BE2C (cell line): ENCODE data around the gene CD2BP2.

Source experiments
- DNase-seq: peaks from one replicate; pipeline ENCODE4 v3.0.0-alpha.2; 2020
- H3K27me3 ChIP-seq: fragments of 250-450 bp; sonication (Bioruptor Pico); 2 replicates; pipeline ENCODE4 v1.5.1; 2020; ENCODE audit warnings: mild to moderate bottlenecking
- H3K36me3 ChIP-seq: fragments of 250-450 bp; sonication (Bioruptor Pico); 2 replicates; pipeline ENCODE4 v1.5.1; 2020; ENCODE audit warnings: mild to moderate bottlenecking
- H3K4me1 ChIP-seq: fragments of 250-450 bp; sonication (Bioruptor Pico); 2 replicates; pipeline ENCODE4 v1.5.1; 2020
- H3K4me3 ChIP-seq: 2 replicates; pipeline ENCODE4 v1.5.1; 2011; ENCODE audit warnings: low read depth, low read length
- H3K9me3 ChIP-seq: fragments of 250-450 bp; sonication (Bioruptor Pico); 2 replicates; pipeline ENCODE4 v1.5.1; 2020
- CTCF ChIP-seq: IDR thresholded peaks from 2 replicates; pipeline ENCODE4 v1.5.1; 2012; ENCODE audit warnings: mild to moderate bottlenecking, low read depth, low read length

The CD2BP2 gene

GRCh38 chr16:30369091-30369937, 14.2 kb upstream of the CD2BP2 start:
- TF ChIP-seq CTCF = no peak
- Histone ChIP-seq H3K4me3 (peak overlapping the region; percentile 90), H3K9me3 (no peaks in the 10 kb centered on the region), H3K4me1 (peaks cover 6% of the 10 kb centered on the region), H3K36me3 (peaks cover 15% of the 10 kb centered on the region), H3K27me3 (no peaks in the 10 kb centered on the region)
- DNase-seq = no peak

GRCh38 chr16:30368792-30369090, 13.6 kb upstream of the CD2BP2 start:
- Histone ChIP-seq H3K27me3 (no peaks in the 10 kb centered on the region), H3K36me3 (peaks cover 16% of the 10 kb centered on the region), H3K4me3 (peak overlapping the region; percentile 90), H3K4me1 (peaks cover 6% of the 10 kb centered on the region), H3K9me3 (no peaks in the 10 kb centered on the region)
- DNase-seq = no peak
- TF ChIP-seq CTCF = no peak

GRCh38 chr16:30368122-30368791, 13.1 kb upstream of the CD2BP2 start:
- peaks cover 16% of the 10 kb centered on the region for H3K36me3 ChIP-seq
- DNase-seq = no peak
- H3K27me3 ChIP-seq = no peaks in the 10 kb centered on the region
- H3K9me3 ChIP-seq = no peaks in the 10 kb centered on the region
- peak overlapping the region; percentile 90 for H3K4me3 ChIP-seq
- peaks cover 6% of the 10 kb centered on the region for H3K4me1 ChIP-seq
- TF ChIP-seq CTCF = no peak

GRCh38 chr16:30367349-30368009, 12.4 kb upstream of the CD2BP2 start:
- TF ChIP-seq CTCF = no peak
- no peak for DNase-seq
- Histone ChIP-seq H3K36me3 (peaks cover 19% of the 10 kb centered on the region), H3K4me3 (peak overlapping the region; percentile 90), H3K27me3 (no peaks in the 10 kb centered on the region), H3K9me3 (no peaks in the 10 kb centered on the region), H3K4me1 (peaks cover 6% of the 10 kb centered on the region)

- Histone ChIP-seq H3K4me3 (no peak overlapping the region), H3K4me1 (peaks cover 2% of the 10 kb centered on the region), H3K9me3 (no peaks in the 10 kb centered on the region), H3K27me3 (no peaks in the 10 kb centered on the region), H3K36me3 (peaks cover 23% of the 10 kb centered on the region)
- DNase-seq = no peak
- no peak for TF ChIP-seq CTCF
These were observed 11.4 kb upstream of the CD2BP2 start for GRCh38 chr16:30366511-30366910.

- H3K9me3 ChIP-seq = no peaks in the 10 kb centered on the region
- H3K4me3 ChIP-seq = no peak overlapping the region
- TF ChIP-seq CTCF = no peak
- no peaks in the 10 kb centered on the region for H3K27me3 ChIP-seq
- no peaks in the 10 kb centered on the region for H3K4me1 ChIP-seq
- peaks cover 24% of the 10 kb centered on the region for H3K36me3 ChIP-seq
- no peak for DNase-seq
These were observed 10.1 kb upstream of the CD2BP2 start for GRCh38 chr16:30365200-30365599.
